Body of pancreas (tissue), 4 donors: ENCODE measurements around the gene CHRD.

Experiments used
- POLR2A ChIP-seq, 3 donors: fragments of 450-650 bp; IDR thresholded peaks; one replicate each; pipeline ENCODE4 v1.6.1; 2016; ENCODE audit warnings: antibody characterized with exemption in 3 of 3, mild to moderate bottlenecking in 2 of 3
- TF ChIP-seq, protein P1 (sequence below), 7 experiments: fragments of 450-650 bp in 4 of 7; fragments of 200-600 bp in 3 of 7; sonication (generic) in 3 of 7; IDR thresholded peaks; one replicate each; pipeline ENCODE4 v1.5.1; 2016 to 2019; ENCODE audit warnings: antibody characterized with exemption in 7 of 7

DNA sequence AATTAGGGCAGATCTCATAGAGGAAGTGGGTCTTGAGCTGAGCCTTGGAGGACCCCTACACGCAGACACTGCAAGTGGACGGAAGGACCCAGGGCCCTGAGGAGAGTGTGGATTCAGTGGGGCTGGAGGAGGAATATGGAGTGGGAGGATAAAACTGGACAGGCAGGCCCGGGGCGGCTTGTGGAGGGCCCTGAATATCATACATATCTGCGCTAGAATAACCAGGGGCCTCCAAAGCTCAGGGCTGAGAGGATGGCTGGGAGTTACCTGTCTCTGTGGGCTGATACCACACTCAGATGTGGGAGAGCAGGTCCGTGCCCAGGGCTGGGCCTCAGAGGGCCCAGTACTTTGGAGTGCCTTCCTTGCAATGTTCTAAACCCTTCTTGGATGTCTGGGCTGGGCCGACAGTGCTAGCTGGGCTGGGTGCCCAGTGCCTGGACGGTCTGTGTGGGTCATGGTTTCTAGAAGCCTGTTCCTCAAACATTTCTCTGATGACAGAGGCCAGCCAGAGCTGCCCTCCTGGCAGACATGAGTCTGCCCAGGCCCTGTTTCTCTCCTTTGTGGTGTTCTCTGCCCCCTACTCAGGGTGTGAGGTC, 29.6 kb downstream of the CHRD start:
- TF ChIP-seq, protein P1, sequence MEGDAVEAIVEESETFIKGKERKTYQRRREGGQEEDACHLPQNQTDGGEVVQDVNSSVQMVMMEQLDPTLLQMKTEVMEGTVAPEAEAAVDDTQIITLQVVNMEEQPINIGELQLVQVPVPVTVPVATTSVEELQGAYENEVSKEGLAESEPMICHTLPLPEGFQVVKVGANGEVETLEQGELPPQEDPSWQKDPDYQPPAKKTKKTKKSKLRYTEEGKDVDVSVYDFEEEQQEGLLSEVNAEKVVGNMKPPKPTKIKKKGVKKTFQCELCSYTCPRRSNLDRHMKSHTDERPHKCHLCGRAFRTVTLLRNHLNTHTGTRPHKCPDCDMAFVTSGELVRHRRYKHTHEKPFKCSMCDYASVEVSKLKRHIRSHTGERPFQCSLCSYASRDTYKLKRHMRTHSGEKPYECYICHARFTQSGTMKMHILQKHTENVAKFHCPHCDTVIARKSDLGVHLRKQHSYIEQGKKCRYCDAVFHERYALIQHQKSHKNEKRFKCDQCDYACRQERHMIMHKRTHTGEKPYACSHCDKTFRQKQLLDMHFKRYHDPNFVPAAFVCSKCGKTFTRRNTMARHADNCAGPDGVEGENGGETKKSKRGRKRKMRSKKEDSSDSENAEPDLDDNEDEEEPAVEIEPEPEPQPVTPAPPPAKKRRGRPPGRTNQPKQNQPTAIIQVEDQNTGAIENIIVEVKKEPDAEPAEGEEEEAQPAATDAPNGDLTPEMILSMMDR (IDR thresholded peaks at IDR 0.05) = no peak
- no peak for TF ChIP-seq POLR2A (IDR thresholded peaks at IDR 0.05)
